K562 (cell line): ENCODE data around the gene HELZ. TPM values are rescaled to one million over a fixed set of nuclear protein-coding genes. Genes with fewer than 3 reads are reported as not detected.

Experiments
- ATAC-seq: fragments of 200-7000 bp; cut with Tn5 transposase; 3 replicates; pipeline ENCODE4 v1.9.1; 2020; ENCODE audit warnings: moderate library complexity
- BruUV-seq: library from RNA; stranded (reverse); fragments of 400-500 nt; replicated peaks from 2 replicates; lab custom pipeline; 2021; lab: Mats Ljungman, UMichigan
- CTCF ChIA-PET: fragments of 300-600 bp; formaldehyde crosslinking; extraction: SDS; loops from one replicate; lab custom pipeline; 2021; ENCODE audit warnings: low intra/inter-chr PET ratio; lab: Yijun Ruan, JAX
- POLR2A ChIA-PET: fragments of 300-600, 350-650 bp; sonication (Branson Sonifier 250); formaldehyde crosslinking; extraction: SDS; loops from one replicate; lab custom pipeline; 2021; ENCODE audit warnings: antibody characterized with exemption, inconsistent platforms; lab: Yijun Ruan, JAX
- DNase-seq, 4 experiments: peaks; one replicate each; pipeline versions ENCODE4 v3.0.0 to v3.0.0-alpha.2; 2011 to 2018; ENCODE audit warnings: low spot score in 3 of 4, mixed read lengths in 3 of 4; ENCODE audit errors: extremely low read depth in 1 of 4
- FAIRE-seq: peaks from 2 replicates; lab custom pipeline; 2011; peaks lifted over from hg19 to GRCh38; lab: Jason Lieb, UNC
- H2AFZ ChIP-seq: 2 replicates; pipeline ENCODE4 v1.6.0; 2011; ENCODE audit warnings: low read depth, low read length, control low read depth, inconsistent platforms
- H3K27ac ChIP-seq: fragments of 200-600 bp; 3 replicates; pipeline ENCODE4 v1.8.0; 2011; ENCODE audit warnings: low read depth, mild to moderate bottlenecking, control low read depth, inconsistent platforms, low read length, moderate library complexity, mixed read lengths; ENCODE audit errors: extremely low read depth
- H3K27me3 ChIP-seq, 2 experiments: fragments of 300-600 bp in 1 of 2; 2 replicates in 1 of 2; 3 replicates in 1 of 2; pipeline versions ENCODE4 v1.6.0 to v1.8.0; 2011; ENCODE audit warnings: inconsistent platforms in 2 of 2, low read length in 2 of 2, mild to moderate bottlenecking in 1 of 2, mixed read lengths in 1 of 2, moderate library complexity in 1 of 2; ENCODE audit not compliant: control insufficient read depth in 2 of 2, insufficient read depth in 2 of 2
- H3K36me3 ChIP-seq: fragments of 300-600 bp; 3 replicates; pipeline ENCODE4 v1.8.0; 2011; ENCODE audit warnings: mild to moderate bottlenecking, low read length, inconsistent platforms; ENCODE audit not compliant: control insufficient read depth, insufficient read depth
- H3K4me1 ChIP-seq, 2 experiments: fragments of 200-600 bp in 1 of 2; replicated peaks in 1 of 2; 2 replicates in 1 of 2; 3 replicates in 1 of 2; pipeline versions ENCODE4 v1.5.1 to v1.8.0; 2011; ENCODE audit warnings: inconsistent platforms in 2 of 2, low read length in 2 of 2, mild to moderate bottlenecking in 1 of 2, mixed read lengths in 1 of 2, moderate library complexity in 1 of 2; ENCODE audit not compliant: control insufficient read depth in 2 of 2, insufficient read depth in 2 of 2
- H3K4me2 ChIP-seq: 2 replicates; pipeline ENCODE4 v1.6.1; 2011; ENCODE audit warnings: low read length, control low read depth, inconsistent platforms, mixed read lengths; ENCODE audit not compliant: insufficient read depth
- H3K4me3 ChIP-seq: fragments of 200-600 bp; sonication (generic), shearing (Covaris generic); 2 replicates; pipeline ENCODE4 v1.5.1; 2016; ENCODE audit warnings: control low read depth, inconsistent platforms
- H3K79me2 ChIP-seq: fragments of 200-600 bp; 3 replicates; pipeline ENCODE4 v1.8.0; 2011; ENCODE audit warnings: low read length, inconsistent platforms; ENCODE audit not compliant: control insufficient read depth, insufficient read depth
- H3K9ac ChIP-seq, 2 experiments: 2 replicates each; pipeline versions ENCODE4 v1.6.0 to v1.6.1; 2011; ENCODE audit warnings: low read depth in 2 of 2, low read length in 2 of 2, control low read depth in 1 of 2, inconsistent platforms in 1 of 2, mild to moderate bottlenecking in 1 of 2, mixed read lengths in 1 of 2; ENCODE audit not compliant: insufficient read depth in 1 of 2
- H3K9me1 ChIP-seq: one replicate; pipeline ENCODE4 v1.6.0; 2011; ENCODE audit warnings: inconsistent platforms, mild to moderate bottlenecking, low read length, moderate library complexity; ENCODE audit not compliant: control insufficient read depth, insufficient read depth
- H3K9me3 ChIP-seq: replicated peaks from 2 replicates; pipeline ENCODE4 v1.5.1; 2011; ENCODE audit warnings: low read depth, low read length, inconsistent platforms; ENCODE audit not compliant: control insufficient read depth, insufficient read depth
- H4K20me1 ChIP-seq: replicated peaks from 2 replicates; pipeline ENCODE4 v1.6.1; 2011; ENCODE audit warnings: low read length, inconsistent platforms, mixed read lengths; ENCODE audit not compliant: control insufficient read depth, insufficient read depth
- AFF1 ChIP-seq, 2 experiments: fragments of 450-650 bp; IDR thresholded peaks; 2 replicates each; pipeline ENCODE4 v1.6.1; 2018; ENCODE audit warnings: mild to moderate bottlenecking in 2 of 2, low read depth in 1 of 2; ENCODE audit not compliant: partially characterized antibody in 2 of 2
- CBX1 ChIP-seq: sonication (generic); IDR thresholded peaks from 2 replicates; pipeline ENCODE4 v1.6.1; 2016; ENCODE audit warnings: antibody characterized with exemption, low read depth, mild to moderate bottlenecking
- CTCFL ChIP-seq: IDR thresholded peaks from 2 replicates; pipeline ENCODE4 v1.6.1; 2011; ENCODE audit warnings: borderline replicate concordance, low read depth, mild to moderate bottlenecking, moderate library complexity, low read length; ENCODE audit not compliant: insufficient read depth, poor library complexity, severe bottlenecking
- ETS2 ChIP-seq: IDR thresholded peaks from 2 replicates; pipeline ENCODE4 v1.6.1; 2016; ENCODE audit warnings: borderline replicate concordance, missing genetic modification characterization, mild to moderate bottlenecking, moderate library complexity, missing compliant biosample characterization; ENCODE audit not compliant: poor library complexity, severe bottlenecking
- RAD21 ChIP-seq, 2 experiments: fragments of 250-450 bp in 1 of 2; fragments of 450-650 bp in 1 of 2; sonication (Bioruptor Pico) in 1 of 2; formaldehyde crosslinking in 1 of 2; IDR thresholded peaks in 1 of 2; conservative IDR thresholded peaks in 1 of 2; 2 replicates each; pipeline versions ENCODE4 v1.4.0 to v1.8.0; 2020 to 2022; ENCODE audit warnings: mild to moderate bottlenecking in 2 of 2, moderate library complexity in 1 of 2
- XRCC3 ChIP-seq: fragments of 450-650 bp; IDR thresholded peaks from 2 replicates; pipeline ENCODE4 v1.6.1; 2017; ENCODE audit warnings: mild to moderate bottlenecking, moderate library complexity
- ZNF282 ChIP-seq: sonication (generic); formaldehyde crosslinking; IDR thresholded peaks from 2 replicates; pipeline ENCODE4 v1.8.1; 2023; ENCODE audit warnings: missing genetic modification reagents
- WGBS: fragments of 100-300 bp; shearing (Covaris generic); methylation state at CpG from one replicate; pipeline ENCODE4 v1.1.6; 2016; ENCODE audit warnings: low coverage, mixed read lengths; ENCODE audit not compliant: insufficient coverage; ENCODE audit errors: missing lambda C conversion rate; 5-methylcytosine and 5-hydroxymethylcytosine counted together
- in situ Hi-C: fragments of 300-500 bp; cut with MboI; formaldehyde crosslinking; loops from 4 replicates; pipeline ENCODE4 v1.15.0; 2018; ENCODE audit warnings: inconsistent platforms, mixed read lengths
- intact Hi-C: fragments of 100-400 bp; cut with micrococcal nuclease; formaldehyde crosslinking; loops from 2 replicates; pipeline ENCODE4 v1.14.2; 2022
- polyA plus RNA-seq, 8 experiments: library from polyadenylated mRNA; depleted of rRNA in 4 of 8; stranded (reverse) in 5 of 8; unstranded in 3 of 8; fragments of >200 nt; fragmentation: Nextera tagmentation in 2 of 8; fragmentation: Illumina TruSeq in 1 of 8; extraction: Ambion mirVana in 2 of 8; extraction: Trizol in 1 of 8; gene quantifications; 2 replicates each; pipeline versions ENCODE4 v1.2.1 to v1.2.3, GENCODE V29; 2011 to 2014; ENCODE audit warnings: inconsistent platforms in 1 of 8, missing spikeins in 1 of 8
- total RNA-seq, 7 experiments: library from RNA; depleted of rRNA in 6 of 7; stranded (reverse); fragments of >200 nt in 6 of 7; fragmentation: Illumina TruSeq in 2 of 7; extraction: Trizol in 2 of 7; gene quantifications; 2 replicates each; pipeline versions ENCODE4 v1.2.1 to v1.2.3, GENCODE V29; 2011 to 2021; ENCODE audit warnings: low replicate concordance in 1 of 7

Gene HELZ
- total and polyA plus RNA-seq, 9 of the 15 experiments (the other 6 are each of a cell fraction or from before 2014, with no cell fraction given), result 5.2 to 39.8 (median 17.3) TPM

GRCh38 chr17:67148352-67148751 is 96.6 kb downstream of the HELZ start:
- H3K27ac ChIP-seq, result no peak overlapping the region
- H3K9me1 ChIP-seq, result peaks cover 2% of the 10 kb centered on the region
- H3K4me1 ChIP-seq, result no peaks in the 10 kb centered on the region
- no peak overlapping the region for H2AFZ ChIP-seq
- DNase-seq, result no peak
- H3K36me3 ChIP-seq, result peaks cover 80% of the 10 kb centered on the region
- ChIA-PET CTCF (interaction anchor here (0.7 kb wide), 1 partner anchor 69 kb away, joined by 3 read pairs; no protein-coding TSS in a partner anchor), POLR2A (interaction anchor here (1.8 kb wide), 1 partner anchor 9 kb away, joined by 6 read pairs; no protein-coding TSS in a partner anchor)
- H3K9ac ChIP-seq, result no peak overlapping the region
- peak; percentile 15 for FAIRE-seq
- H3K4me2 ChIP-seq, result no peak overlapping the region
- WGBS, result 88% methylated on average over 6 of the region's 6 CpGs
- no TSS peak for BruUV-seq
- intact Hi-C loops (no loop called here), in situ Hi-C loops (no loop called here)
- no peak for ATAC-seq
- H3K27me3 ChIP-seq, result no peaks in the 10 kb centered on the region
- TF ChIP-seq XRCC3, result no peak
- no peaks in the 10 kb centered on the region for H3K79me2 ChIP-seq
- H3K4me3 ChIP-seq, result no peak overlapping the region
- no peaks in the 10 kb centered on the region for H3K9me3 ChIP-seq
- H4K20me1 ChIP-seq, result no peaks in the 10 kb centered on the region

- Histone ChIP-seq H4K20me1 (no peaks in the 10 kb centered on the region), H3K4me3 (no peak overlapping the region), H3K9ac (no peak overlapping the region), H3K4me1 (no peaks in the 10 kb centered on the region; a peak in 1 of 5 replicates), H3K79me2 (no peaks in the 10 kb centered on the region), H3K27ac (no peak overlapping the region), H2AFZ (no peak overlapping the region), H3K36me3 (peaks cover 66% of the 10 kb centered on the region), H3K9me1 (peaks cover 2% of the 10 kb centered on the region), H3K27me3 (no peaks in the 10 kb centered on the region), H3K4me2 (no peak overlapping the region), H3K9me3 (no peaks in the 10 kb centered on the region)
- CTCF ChIA-PET, result no interaction called here
- 83% methylated on average over 4 of the region's 4 CpGs for WGBS
- POLR2A ChIA-PET, result no interaction called here
- in situ Hi-C loops (no loop called here), intact Hi-C loops (no loop called here)
- DNase-seq, result no peak
- no peak for FAIRE-seq
- ATAC-seq, result no peak
- BruUV-seq, result no TSS peak
- TF ChIP-seq RAD21 (CRISPR knock-in tag; conservative IDR thresholded peaks at IDR 0.05 in 1 of 2, IDR thresholded peaks at IDR 0.05 in 1 of 2) (no peak), AFF1 (IDR thresholded peaks at IDR 0.05; ENCODE audit: low read depth in 1 of 2, partially characterized antibody in 2 of 2) (no peak), ETS2 (no peak), CBX1 (no peak), CTCFL (no peak), ZNF282 (CRISPR knock-in tag) (no peak)
Measured at GRCh38 chr17:67145183-67145805, 99.7 kb downstream of the HELZ start.
